Lower lobe of right lung (tissue), 2 donors: ENCODE results near the gene NNMT. TPM values are rescaled to one million over a fixed set of nuclear protein-coding genes. Genes with fewer than 3 reads are reported as not detected.

Experiments
- ATAC-seq, 2 donors: fragments of 200-7000 bp; cut with Tn5 transposase; one replicate each; pipeline ENCODE4 v1.9.1; 2020 to 2022; ENCODE audit warnings: mild to moderate bottlenecking in 2 of 2, moderate library complexity in 2 of 2
- DNase-seq: peaks from one replicate; pipeline ENCODE4 v3.0.0-alpha.2; 2020
- H3K27ac ChIP-seq: fragments of 200-600 bp; one replicate; pipeline ENCODE4 v1.8.0; 2022
- H3K27me3 ChIP-seq: fragments of 200-600 bp; one replicate; pipeline ENCODE4 v1.8.0; 2022; ENCODE audit warnings: low read depth
- H3K36me3 ChIP-seq: fragments of 200-600 bp; one replicate; pipeline ENCODE4 v1.8.0; 2022; ENCODE audit warnings: mild to moderate bottlenecking
- H3K4me1 ChIP-seq: fragments of 200-600 bp; one replicate; pipeline ENCODE4 v1.8.0; 2022
- H3K4me3 ChIP-seq: fragments of 200-600 bp; one replicate; pipeline ENCODE4 v1.8.0; 2022; ENCODE audit warnings: mild to moderate bottlenecking
- H3K9me3 ChIP-seq: fragments of 200-600 bp; one replicate; pipeline ENCODE4 v1.8.0; 2022
- CTCF ChIP-seq: fragments of 200-600 bp; IDR thresholded peaks from one replicate; pipeline ENCODE4 v1.8.0; 2022; ENCODE audit warnings: antibody characterized with exemption, mild to moderate bottlenecking
- intact Hi-C: fragments of 100-400 bp; cut with DNase I; formaldehyde crosslinking; loops from one replicate; pipeline ENCODE4 v1.11.0; 2022
- total RNA-seq: library from RNA; stranded (reverse); fragmentation: NEBNext Ultra II Directional; extraction: Animal tissue kit (Norgen Biotek cat#: 25700); gene quantifications from one replicate; pipeline ENCODE4 v1.2.1, GENCODE V29; 2021
- donor health status: DM: no; HTN: yes; CAD: no; lungs with severe emphysema.

The NNMT gene
- total RNA-seq, 1 donor from 2014 or later, result 162 TPM

GRCh38 chr11:114271316-114271715, 24.9 kb upstream of the NNMT start:
- Histone ChIP-seq H3K27ac (no peak overlapping the region), H3K36me3 (no peaks in the 10 kb centered on the region), H3K4me1 (no peaks in the 10 kb centered on the region), H3K9me3 (no peaks in the 10 kb centered on the region), H3K4me3 (no peak overlapping the region), H3K27me3 (no peaks in the 10 kb centered on the region)
- no peak for TF ChIP-seq CTCF
- DNase-seq, result no peak
- ATAC-seq, result no peak
- intact Hi-C loops, result no loop called here

GRCh38 chr11:114272311-114272710, 23.9 kb upstream of the NNMT start:
- Histone ChIP-seq H3K27me3 (no peaks in the 10 kb centered on the region), H3K4me1 (no peaks in the 10 kb centered on the region), H3K9me3 (no peaks in the 10 kb centered on the region), H3K36me3 (no peaks in the 10 kb centered on the region), H3K4me3 (no peak overlapping the region), H3K27ac (no peak overlapping the region)
- intact Hi-C loops, result no loop called here
- ATAC-seq (no peak), DNase-seq (no peak)
- no peak for TF ChIP-seq CTCF

GRCh38 chr11:114273071-114273470, 23.1 kb upstream of the NNMT start:
- no peak overlapping the region for H3K27ac ChIP-seq
- intact Hi-C loops, result no loop called here
- no peaks in the 10 kb centered on the region for H3K4me1 ChIP-seq
- H3K9me3 ChIP-seq, result no peaks in the 10 kb centered on the region
- no peaks in the 10 kb centered on the region for H3K27me3 ChIP-seq
- H3K4me3 ChIP-seq, result no peak overlapping the region
- DNase-seq (no peak), ATAC-seq (no peak)
- no peak for TF ChIP-seq CTCF
- H3K36me3 ChIP-seq, result no peaks in the 10 kb centered on the region

- TF ChIP-seq CTCF, result no peak
- no peak for DNase-seq
- ATAC-seq, result no peak
- Histone ChIP-seq H3K4me1 (no peaks in the 10 kb centered on the region), H3K4me3 (no peak overlapping the region), H3K9me3 (no peaks in the 10 kb centered on the region), H3K27me3 (no peaks in the 10 kb centered on the region), H3K27ac (no peak overlapping the region), H3K36me3 (no peaks in the 10 kb centered on the region)
- intact Hi-C loops, result no loop called here
Observed at GRCh38 chr11:114273890-114274635, 22.1 kb upstream of the NNMT start.

GRCh38 chr11:114274637-114275036, 21.6 kb upstream of the NNMT start:
- no peak overlapping the region for H3K4me3 ChIP-seq
- H3K27ac ChIP-seq, result no peak overlapping the region
- H3K36me3 ChIP-seq, result no peaks in the 10 kb centered on the region
- H3K9me3 ChIP-seq, result no peaks in the 10 kb centered on the region
- H3K4me1 ChIP-seq, result no peaks in the 10 kb centered on the region
- ATAC-seq (no peak), DNase-seq (no peak)
- no peaks in the 10 kb centered on the region for H3K27me3 ChIP-seq
- no peak for TF ChIP-seq CTCF
- intact Hi-C loops, result no loop called here
